Coronary artery (tissue), 2 donors: Measurements from ENCODE around the gene C16orf46.

Experiments used
- DNase-seq: peaks from one replicate; pipeline ENCODE4 v3.0.0-alpha.2; 2017; ENCODE audit warnings: low spot score
- H3K27ac ChIP-seq, 2 donors: fragments of 200-600 bp; sonication (generic); one replicate each; pipeline ENCODE4 v1.5.1; 2016 to 2019
- H3K4me3 ChIP-seq: fragments of 200-600 bp; sonication (generic); 2 replicates; pipeline ENCODE4 v1.5.1; 2016; ENCODE audit warnings: mild to moderate bottlenecking, moderate library complexity
- CTCF ChIP-seq: fragments of 200-600 bp; sonication (generic); IDR thresholded peaks from one replicate; pipeline ENCODE4 v1.5.1; 2019; ENCODE audit warnings: antibody characterized with exemption

The C16orf46 gene

GRCh38 chr16:81014672-81015071, 62.4 kb downstream of the C16orf46 start:
- DNase-seq: no peak
- Histone ChIP-seq H3K4me3 (no peak overlapping the region), H3K27ac (no peak overlapping the region)
- TF ChIP-seq CTCF: no peak

- no peak overlapping the region for H3K4me3 ChIP-seq
- DNase-seq: no peak
- no peak overlapping the region for H3K27ac ChIP-seq
- TF ChIP-seq CTCF: no peak
Measured at GRCh38 chr16:81012974-81013373, 64.1 kb downstream of the C16orf46 start.
